Spleen (tissue), 7 donors: ENCODE measurements around the gene PRRC1.

Experiments
- CTCF ChIP-seq, 11 experiments: fragments of 200-600 bp in 7 of 11; fragments of 450-650 bp in 4 of 11; sonication (generic) in 4 of 11; IDR thresholded peaks in 8 of 11; conservative IDR thresholded peaks in 3 of 11; 1 replicate in 7 of 11; 2 replicates in 4 of 11; pipeline versions ENCODE4 v1.4.0 to v1.8.0; 2016 to 2021; ENCODE audit warnings: antibody characterized with exemption in 11 of 11, inconsistent platforms in 4 of 11, mild to moderate bottlenecking in 1 of 11
- POLR2A ChIP-seq, 3 donors: fragments of 450-650 bp; IDR thresholded peaks; one replicate each; pipeline ENCODE4 v1.5.1; 2017; ENCODE audit warnings: antibody characterized with exemption in 3 of 3, mild to moderate bottlenecking in 1 of 3
- donor health status: DM: no; HTN: no; CAD: no; lungs with moderate emphysema.
- donor health status: DM: no; HTN: no; CAD: no.
- donor health status: DM: no; HTN: no; CAD: no.

GRCh38 chr5:127586066-127586770 is 68.8 kb downstream of the PRRC1 start:
- TF ChIP-seq CTCF (IDR thresholded peaks at IDR 0.05 in 8 of 11, conservative IDR thresholded peaks at IDR 0.05 in 3 of 11) = no peak
- TF ChIP-seq POLR2A (IDR thresholded peaks at IDR 0.05) = no peak
